Small intestine (tissue), 7 donors: ENCODE measurements around the gene SLC22A17. TPM values are rescaled to one million over a fixed set of nuclear protein-coding genes. Genes with fewer than 3 reads are reported as not detected.

Source experiments
- DNase-seq, 2 donors: peaks; one replicate each; pipeline versions ENCODE4 v3.0.0 to v3.0.0-alpha.2; 2013
- FAIRE-seq: peaks from 2 replicates; lab custom pipeline; 2012; peaks lifted over from hg19 to GRCh38; lab: Jason Lieb, UNC
- H3K27ac ChIP-seq, 3 donors: one replicate each; pipeline ENCODE4 v1.5.1; 2013; ENCODE audit warnings: low read length in 2 of 3, mild to moderate bottlenecking in 2 of 3, control low read depth in 1 of 3, inconsistent platforms in 1 of 3, low read depth in 1 of 3, moderate library complexity in 1 of 3
- H3K27me3 ChIP-seq, 3 donors: one replicate each; pipeline ENCODE4 v1.6.1; 2013; ENCODE audit warnings: low read length in 3 of 3, inconsistent platforms in 1 of 3; ENCODE audit not compliant: control insufficient read depth in 3 of 3, insufficient read depth in 3 of 3
- H3K36me3 ChIP-seq, 3 donors: one replicate each; pipeline ENCODE4 v1.6.1; 2013; ENCODE audit warnings: low read length in 3 of 3, inconsistent platforms in 1 of 3, low read depth in 1 of 3, mild to moderate bottlenecking in 1 of 3, moderate library complexity in 1 of 3; ENCODE audit not compliant: control insufficient read depth in 3 of 3, insufficient read depth in 2 of 3
- H3K4me1 ChIP-seq, 3 donors: one replicate each; pipeline ENCODE4 v1.6.1; 2013; ENCODE audit warnings: low read length in 2 of 3, inconsistent platforms in 1 of 3, low read depth in 1 of 3, mild to moderate bottlenecking in 1 of 3, moderate library complexity in 1 of 3; ENCODE audit not compliant: control insufficient read depth in 3 of 3, insufficient read depth in 2 of 3
- H3K4me3 ChIP-seq, 3 donors: one replicate each; pipeline ENCODE4 v1.5.1; 2013; ENCODE audit warnings: low read length in 3 of 3, control low read depth in 1 of 3, inconsistent platforms in 1 of 3, low read depth in 1 of 3, mild to moderate bottlenecking in 1 of 3, moderate library complexity in 1 of 3
- H3K9me3 ChIP-seq, 2 donors: one replicate each; pipeline ENCODE4 v1.6.1; 2013; ENCODE audit warnings: low read depth in 1 of 2, low read length in 1 of 2; ENCODE audit not compliant: control insufficient read depth in 2 of 2, insufficient read depth in 1 of 2
- WGBS, 3 donors: extraction: QIAGEN DNeasy Blood & Tissue Kit; methylation state at CpG; one replicate each; pipeline ENCODE4 v1.1.7; 2013; 5-methylcytosine and 5-hydroxymethylcytosine counted together
- polyA plus RNA-seq, 4 donors: library from polyadenylated mRNA; stranded (reverse) in 3 of 4; unstranded in 1 of 4; fragments of 200-250 nt in 3 of 4; fragments of 120-200 nt in 1 of 4; gene quantifications; one replicate each; pipeline versions ENCODE4 v1.2.1 to v1.2.3, GENCODE V29; 2013
- donor health status: healthy with polysubstance abuse.
- donor health status: control.
- donor health status: control.
- donor health status: Bipolar disorder and iron deficiency.
- donor health status: healthy.

Gene SLC22A17
- polyA plus RNA-seq, 4 donors, result 0.67 to 36.3 (median 7.4) TPM

GRCh38 chr14:23362200-23362599 lies 9.5 kb upstream of the SLC22A17 start:
- H3K4me1 ChIP-seq, result peaks cover 0 to 11% (median 3%) of the 10 kb centered on the region in 3 donors
- FAIRE-seq (no peak), DNase-seq (no peak)
- WGBS, 3 donors, result 62 to 82% (median 62%) methylated on average over 3 of the region's 3 CpGs
- H3K9me3 ChIP-seq, result no peaks in the 10 kb centered on the region
- peaks cover 0 to 27% (median 0%) of the 10 kb centered on the region in 3 donors for H3K36me3 ChIP-seq
- peaks cover 4 to 16% (median 6%) of the 10 kb centered on the region in 3 donors for H3K27me3 ChIP-seq
- H3K4me3 ChIP-seq, result no peak overlapping the region
- H3K27ac ChIP-seq, result peak overlapping the region in 1 of 3 donors; percentile 51

- no peak for DNase-seq
- Histone ChIP-seq H3K36me3 (peaks cover 0 to 30% (median 0%) of the 10 kb centered on the region in 3 donors), H3K27me3 (peaks cover 6 to 15% (median 7%) of the 10 kb centered on the region in 3 donors), H3K9me3 (no peaks in the 10 kb centered on the region), H3K27ac (peak overlapping the region in 1 of 3 donors; percentile 51), H3K4me1 (peaks cover 0 to 9% (median 3%) of the 10 kb centered on the region in 3 donors), H3K4me3 (no peak overlapping the region)
- WGBS, 3 donors, result 79 to 80% (median 80%) methylated on average over 6 of the region's 6 CpGs
- FAIRE-seq, result no peak
Observed at GRCh38 chr14:23361763-23362162, 9.1 kb upstream of the SLC22A17 start.

- no peak for FAIRE-seq
- no peak for DNase-seq
- H3K27ac ChIP-seq, result peak overlapping the region in 1 of 3 donors; percentile 51
Observed at GRCh38 chr14:23361320-23361719, 8.6 kb upstream of the SLC22A17 start.

DNA sequence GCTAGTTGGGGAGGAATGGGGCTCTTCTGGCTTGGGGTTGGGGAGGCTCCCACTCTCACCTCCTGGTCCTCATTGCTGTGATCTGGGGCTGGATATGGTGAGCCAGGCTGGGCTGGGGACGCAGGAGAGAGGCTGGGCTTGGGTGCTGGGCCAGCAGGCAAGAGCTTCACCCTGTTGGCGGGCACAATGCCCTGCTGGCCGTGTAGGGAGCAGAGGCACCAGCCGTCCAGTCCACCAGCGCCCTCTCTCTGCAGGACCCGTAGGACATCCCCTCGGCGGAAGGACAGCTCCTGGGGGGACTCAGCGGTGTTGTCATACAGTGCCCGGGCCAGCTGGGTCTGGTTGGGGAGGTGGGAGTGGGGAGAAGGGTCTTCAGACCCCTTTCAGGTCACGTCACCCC lies 7.8 kb upstream of the SLC22A17 start:
- Histone ChIP-seq H3K27me3 (peaks cover 5 to 7% (median 6%) of the 10 kb centered on the region in 3 donors), H3K27ac (no peak overlapping the region), H3K36me3 (peaks cover 0 to 34% (median 0%) of the 10 kb centered on the region in 3 donors), H3K9me3 (no peaks in the 10 kb centered on the region), H3K4me1 (peaks cover 0 to 6% (median under 1%) of the 10 kb centered on the region in 3 donors), H3K4me3 (no peak overlapping the region)
- no peak for FAIRE-seq
- 65 to 73% (median 70%) methylated on average over 11 of the region's 11 CpGs for WGBS, 3 donors
- DNase-seq, result no peak

More at GRCh38 chr14:23361320-23361719, 8.6 kb upstream of the SLC22A17 start:
- H3K27me3 ChIP-seq, result peaks cover 6 to 13% (median 7%) of the 10 kb centered on the region in 3 donors
- peaks cover 0 to 34% (median 0%) of the 10 kb centered on the region in 3 donors for H3K36me3 ChIP-seq
- no peak overlapping the region for H3K4me3 ChIP-seq
- H3K9me3 ChIP-seq, result no peaks in the 10 kb centered on the region
- H3K4me1 ChIP-seq, result peaks cover 0 to 6% (median 3%) of the 10 kb centered on the region in 3 donors

GRCh38 chr14:23359722-23360447 lies 7.2 kb upstream of the SLC22A17 start:
- FAIRE-seq (no peak), DNase-seq (no peak)
- H3K36me3 ChIP-seq, result peaks cover 0 to 34% (median 0%) of the 10 kb centered on the region in 3 donors
- 82 to 87% (median 84%) methylated on average over 22 of the region's 22 CpGs for WGBS, 3 donors
- H3K4me3 ChIP-seq, result no peak overlapping the region
- no peak overlapping the region for H3K27ac ChIP-seq
- H3K9me3 ChIP-seq, result no peaks in the 10 kb centered on the region
- H3K27me3 ChIP-seq, result peaks cover 0 to 5% (median 5%) of the 10 kb centered on the region in 3 donors
- H3K4me1 ChIP-seq, result peaks cover 0 to 5% (median 0%) of the 10 kb centered on the region in 3 donors

GRCh38 chr14:23359167-23359626 lies 6.5 kb upstream of the SLC22A17 start:
- WGBS, 3 donors, result 57 to 79% (median 73%) methylated on average over 8 to 11 of the region's 11 CpGs
- H3K4me3 ChIP-seq, result no peak overlapping the region
- no peaks in the 10 kb centered on the region for H3K9me3 ChIP-seq
- DNase-seq (no peak), FAIRE-seq (no peak)
- H3K4me1 ChIP-seq, result peaks cover 0 to under 1% (median 0%) of the 10 kb centered on the region in 3 donors
- no peak overlapping the region for H3K27ac ChIP-seq
- peaks cover 0 to 34% (median 0%) of the 10 kb centered on the region in 3 donors for H3K36me3 ChIP-seq
- peaks cover 0 to 4% (median 3%) of the 10 kb centered on the region in 3 donors for H3K27me3 ChIP-seq

- FAIRE-seq, result no peak
Observed at GRCh38 chr14:23358553-23359166, 6.0 kb upstream of the SLC22A17 start.

GRCh38 chr14:23358042-23358441 lies 5.4 kb upstream of the SLC22A17 start:
- Histone ChIP-seq H3K4me3 (no peak overlapping the region), H3K27me3 (peaks cover 0 to 10% (median 4%) of the 10 kb centered on the region in 3 donors), H3K27ac (no peak overlapping the region), H3K4me1 (peaks cover 0 to 3% (median 0%) of the 10 kb centered on the region in 3 donors), H3K36me3 (peaks cover 0 to 30% (median 0%) of the 10 kb centered on the region in 3 donors), H3K9me3 (no peaks in the 10 kb centered on the region)
- 81 to 86% (median 84%) methylated on average over 3 of the region's 3 CpGs for WGBS, 3 donors
- FAIRE-seq (no peak), DNase-seq (no peak)

More at GRCh38 chr14:23358553-23359166, 6.0 kb upstream of the SLC22A17 start:
- Histone ChIP-seq H3K27me3 (peaks cover 0 to 5% (median 4%) of the 10 kb centered on the region in 3 donors), H3K36me3 (peaks cover 0 to 34% (median 0%) of the 10 kb centered on the region in 3 donors), H3K9me3 (no peaks in the 10 kb centered on the region), H3K4me1 (no peaks in the 10 kb centered on the region), H3K4me3 (no peak overlapping the region), H3K27ac (no peak overlapping the region)
- DNase-seq, result no peak
- WGBS, 3 donors, result 83 to 89% (median 85%) methylated on average over 12 of the region's 12 CpGs
